ENCODE measurements around the gene SLC35G3. TPM values are rescaled to one million over a fixed set of nuclear protein-coding genes. Genes with fewer than 3 reads are reported as not detected.

Gene SLC35G3
- total and polyA plus RNA-seq, 2 of the 8 experiments (the other 6 are each of a cell fraction or from before 2014, with no cell fraction given): not detected

GRCh38 chr17:35210741-35211140 is 16.5 kb upstream of the SLC35G3 start:
- Histone ChIP-seq H3K9me3 (ENCODE audit: insufficient read depth in 2 of 2, low read depth in 1 of 2, low read length in 1 of 2) (no peaks in the 10 kb centered on the region), H3K27ac (ENCODE audit: low read depth, low read length) (no peak overlapping the region), H3K4ac (replicated peaks; ENCODE audit: insufficient read length, low read depth, low read length) (no peak overlapping the region), H3K23me2 (ENCODE audit: low read depth, low read length) (no peaks in the 10 kb centered on the region), H3K27me3 (replicated peaks in 1 of 4; ENCODE audit: control insufficient read depth in 3 of 4, extremely low read depth in 1 of 4, insufficient read depth in 3 of 4, low read length in 3 of 4) (no peaks in the 10 kb centered on the region), H3K36me3 (ENCODE audit: control insufficient read depth in 2 of 4, insufficient read depth in 4 of 4, low read length in 3 of 4) (no peaks in the 10 kb centered on the region), H2BK15ac (ENCODE audit: low read length) (no peak overlapping the region), H2BK120ac (replicated peaks; ENCODE audit: low read depth, low read length) (no peak overlapping the region), H3K4me1 (replicated peaks in 1 of 4; ENCODE audit: control insufficient read depth in 3 of 4, insufficient read depth in 4 of 4, low read length in 3 of 4) (no peaks in the 10 kb centered on the region), H3K14ac (ENCODE audit: insufficient read length) (no peak overlapping the region), H3K4me2 (ENCODE audit: insufficient read depth in 1 of 2, low read depth in 2 of 2, low read length in 2 of 2) (no peak overlapping the region), H3K23ac (ENCODE audit: insufficient read length) (no peak overlapping the region), H2AFZ (ENCODE audit: low read length) (no peak overlapping the region), H4K20me1 (replicated peaks in 1 of 2; ENCODE audit: control insufficient read depth in 1 of 2, insufficient read depth in 2 of 2, low read length in 2 of 2) (no peaks in the 10 kb centered on the region), H4K91ac (replicated peaks; ENCODE audit: insufficient read length, low read length) (no peak overlapping the region), H3K18ac (ENCODE audit: extremely low read depth, low read length) (no peak overlapping the region), H3K79me1 (ENCODE audit: low read depth, low read length) (no peaks in the 10 kb centered on the region), H3K56ac (replicated peaks; ENCODE audit: insufficient read length, low read depth, low read length) (no peak overlapping the region), H2BK20ac (ENCODE audit: low read length) (no peak overlapping the region), H4K5ac (ENCODE audit: insufficient read length, low read depth, low read length) (no peak overlapping the region), H4K8ac (ENCODE audit: extremely low read depth, insufficient read depth, low read length) (no peak overlapping the region), H3K9ac (replicated peaks in 1 of 4; ENCODE audit: extremely low read depth in 1 of 4, low read depth in 3 of 4, low read length in 3 of 4) (no peak overlapping the region), H2AK5ac (ENCODE audit: low read depth, low read length) (no peak overlapping the region), H2BK12ac (ENCODE audit: low read depth, low read length) (no peak overlapping the region), H2BK5ac (ENCODE audit: low read depth, low read length) (no peak overlapping the region), H3K4me3 (ENCODE audit: extremely low read depth in 1 of 4, insufficient read depth in 2 of 4, low read depth in 3 of 4, low read length in 4 of 4) (no peak overlapping the region), H3K79me2 (ENCODE audit: control insufficient read depth in 1 of 2, insufficient read depth in 2 of 2, low read length in 2 of 2) (no peaks in the 10 kb centered on the region)
- DNase-seq (ENCODE audit: low read depth in 1 of 2, low spot score in 2 of 2) (no peak), FAIRE-seq (no peak)
- 92% methylated on average over 7 of the region's 7 CpGs; no CpG with 5 or more reads in 1 of the 2 experiments for WGBS, 2 experiments (ENCODE audit: extremely low coverage in 1 of 2, insufficient coverage in 1 of 2, insufficient read length in 1 of 2, insufficient replicate concordance in 2 of 2, low coverage in 1 of 2, low lambda C conversion rate in 2 of 2, missing lambda C conversion rate in 1 of 2)
- ChIA-PET CTCF (ENCODE audit: partially characterized antibody) (interaction anchor here (0.6 kb wide), 1 partner anchor 319 kb away, joined by 3 read pairs; no protein-coding TSS in a partner anchor), POLR2A (ENCODE audit: partially characterized antibody) (interaction anchor here (0.6 kb wide), 2 partner anchors 81 to 286 kb away, joined by 3 read pairs; no protein-coding TSS in a partner anchor)
- TF ChIP-seq TCF12 (IDR thresholded peaks at IDR 0.05; ENCODE audit: low read depth, low read length): no peak
